Fibroblast of lung (primary cell): ENCODE data around the gene UBAP1.
"Not testable (repeated sequence)": the region's sequence is repeated elsewhere in the genome, so short reads cannot be mapped to it uniquely, and the experiment has no call there.

ENCODE experiments used
- EZH2 ChIP-seq: IDR thresholded peaks from 2 replicates; pipeline ENCODE4 v1.5.1; 2012; ENCODE audit warnings: low read length, control low read depth, mild to moderate bottlenecking; ENCODE audit errors: missing control alignments
- TF ChIP-seq, protein P1 (sequence below), 2 donors: IDR thresholded peaks in 1 of 2; conservative IDR thresholded peaks in 1 of 2; 1 replicate in 1 of 2; 2 replicates in 1 of 2; pipeline ENCODE4 v1.5.1; 2011 to 2012; ENCODE audit warnings: low read length in 2 of 2, control low read depth in 1 of 2, inconsistent platforms in 1 of 2, low read depth in 1 of 2, mild to moderate bottlenecking in 1 of 2

DNA sequence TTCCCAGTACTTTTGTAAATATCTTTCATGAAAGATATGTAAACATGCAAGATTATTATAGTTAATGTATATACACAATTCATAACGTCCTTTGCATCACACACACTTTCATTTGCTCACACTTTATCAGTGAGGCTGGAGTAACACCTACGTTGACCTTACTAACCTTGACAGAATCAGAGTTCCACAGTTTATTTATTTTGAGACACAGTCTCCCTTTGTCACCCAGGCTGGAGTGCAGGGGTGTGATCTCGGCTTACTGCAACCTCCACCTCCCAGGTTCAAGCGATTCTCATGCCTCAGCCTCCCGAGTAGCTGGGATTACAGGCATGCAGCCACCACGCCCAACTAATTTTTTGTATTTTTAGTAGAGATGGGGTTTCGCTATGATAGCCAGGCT, 122.2 kb downstream of the UBAP1 start:
- TF ChIP-seq, protein P1, sequence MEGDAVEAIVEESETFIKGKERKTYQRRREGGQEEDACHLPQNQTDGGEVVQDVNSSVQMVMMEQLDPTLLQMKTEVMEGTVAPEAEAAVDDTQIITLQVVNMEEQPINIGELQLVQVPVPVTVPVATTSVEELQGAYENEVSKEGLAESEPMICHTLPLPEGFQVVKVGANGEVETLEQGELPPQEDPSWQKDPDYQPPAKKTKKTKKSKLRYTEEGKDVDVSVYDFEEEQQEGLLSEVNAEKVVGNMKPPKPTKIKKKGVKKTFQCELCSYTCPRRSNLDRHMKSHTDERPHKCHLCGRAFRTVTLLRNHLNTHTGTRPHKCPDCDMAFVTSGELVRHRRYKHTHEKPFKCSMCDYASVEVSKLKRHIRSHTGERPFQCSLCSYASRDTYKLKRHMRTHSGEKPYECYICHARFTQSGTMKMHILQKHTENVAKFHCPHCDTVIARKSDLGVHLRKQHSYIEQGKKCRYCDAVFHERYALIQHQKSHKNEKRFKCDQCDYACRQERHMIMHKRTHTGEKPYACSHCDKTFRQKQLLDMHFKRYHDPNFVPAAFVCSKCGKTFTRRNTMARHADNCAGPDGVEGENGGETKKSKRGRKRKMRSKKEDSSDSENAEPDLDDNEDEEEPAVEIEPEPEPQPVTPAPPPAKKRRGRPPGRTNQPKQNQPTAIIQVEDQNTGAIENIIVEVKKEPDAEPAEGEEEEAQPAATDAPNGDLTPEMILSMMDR (conservative IDR thresholded peaks at IDR 0.05 in 1 of 2, IDR thresholded peaks at IDR 0.05 in 1 of 2; ENCODE audit: low read depth in 1 of 2, low read length in 2 of 2), result not testable (repeated sequence)
- TF ChIP-seq EZH2, result not testable (repeated sequence)
